HepG2 (cell line): Measurements from ENCODE around the gene C16orf86. TPM values are rescaled to one million over a fixed set of nuclear protein-coding genes. Genes with fewer than 3 reads are reported as not detected.
A peak's percentile ranks its signal among the peaks of the same experiment; 100 is the strongest.

Experiments used
- AHR ChIP-seq: IDR thresholded peaks from 2 replicates; pipeline ENCODE4 v1.6.1; 2018; ENCODE audit warnings: missing genetic modification reagents, missing compliant biosample characterization
- FIP1L1 ChIP-seq: fragments of 200-400 bp; formaldehyde crosslinking; IDR thresholded peaks from 2 replicates; pipeline ENCODE4 v1.6.1; 2018; ENCODE audit warnings: low read depth, mild to moderate bottlenecking, low read length, moderate library complexity, borderline replicate concordance; ENCODE audit not compliant: insufficient read depth
- FOXA3 ChIP-seq: IDR thresholded peaks from 2 replicates; pipeline ENCODE4 v1.6.1; 2016; ENCODE audit warnings: missing genetic modification reagents, missing compliant biosample characterization
- KDM2A ChIP-seq: sonication (generic); formaldehyde crosslinking; IDR thresholded peaks from 2 replicates; pipeline ENCODE4 v1.4.0; 2020; ENCODE audit warnings: low read depth, missing genetic modification reagents, borderline replicate concordance
- KLF12 ChIP-seq: sonication (generic); formaldehyde crosslinking; IDR thresholded peaks from 2 replicates; pipeline ENCODE4 v1.4.0; 2020; ENCODE audit warnings: missing genetic modification reagents, borderline replicate concordance
- MATR3 ChIP-seq: sonication (generic); formaldehyde crosslinking; IDR thresholded peaks from 2 replicates; pipeline ENCODE4 v1.4.0; 2020; ENCODE audit warnings: missing genetic modification reagents
- MED13 ChIP-seq: sonication (generic); formaldehyde crosslinking; IDR thresholded peaks from 2 replicates; pipeline ENCODE4 v1.5.0; 2020; ENCODE audit warnings: missing genetic modification reagents
- MTA1 ChIP-seq: sonication (generic); formaldehyde crosslinking; IDR thresholded peaks from 2 replicates; pipeline ENCODE4 v1.4.0; 2020; ENCODE audit warnings: missing genetic modification reagents, mild to moderate bottlenecking, borderline replicate concordance
- MXI1 ChIP-seq: IDR thresholded peaks from 3 replicates; pipeline ENCODE4 v1.6.1; 2012; ENCODE audit warnings: low read depth, low read length, inconsistent platforms, borderline replicate concordance
- SCMH1 ChIP-seq: sonication (generic); formaldehyde crosslinking; IDR thresholded peaks from 2 replicates; pipeline ENCODE4 v1.9.0; 2021; ENCODE audit warnings: missing genetic modification reagents, mild to moderate bottlenecking, borderline replicate concordance
- STAG1 ChIP-seq: sonication (generic); formaldehyde crosslinking; IDR thresholded peaks from 2 replicates; pipeline ENCODE4 v1.4.0; 2020; ENCODE audit warnings: missing genetic modification reagents
- TARDBP ChIP-seq: sonication (generic); formaldehyde crosslinking; IDR thresholded peaks from 2 replicates; pipeline ENCODE4 v1.8.0; 2022; ENCODE audit warnings: mild to moderate bottlenecking, missing genetic modification reagents
- ZFY ChIP-seq: sonication (generic); formaldehyde crosslinking; IDR thresholded peaks from 2 replicates; pipeline ENCODE4 v1.4.0; 2020; ENCODE audit warnings: missing genetic modification reagents
- ZNF441 ChIP-seq: sonication (generic); formaldehyde crosslinking; IDR thresholded peaks from 2 replicates; pipeline ENCODE4 v1.7.0; 2021; ENCODE audit warnings: missing genetic modification reagents, borderline replicate concordance
- ZNF510 ChIP-seq: sonication (generic); formaldehyde crosslinking; IDR thresholded peaks from 2 replicates; pipeline ENCODE4 v1.4.0; 2020; ENCODE audit warnings: low read depth, mild to moderate bottlenecking, missing genetic modification reagents
- ZNF569 ChIP-seq: sonication (generic); formaldehyde crosslinking; IDR thresholded peaks from 2 replicates; pipeline ENCODE4 v1.5.0; 2020; ENCODE audit warnings: mild to moderate bottlenecking, missing genetic modification reagents, moderate library complexity, borderline replicate concordance
- ZNF607 ChIP-seq: sonication (generic); formaldehyde crosslinking; IDR thresholded peaks from 2 replicates; pipeline ENCODE4 v1.5.1; 2020; ENCODE audit warnings: missing genetic modification reagents, mild to moderate bottlenecking, borderline replicate concordance
- ZNF746 ChIP-seq: sonication (generic); formaldehyde crosslinking; IDR thresholded peaks from 2 replicates; pipeline ENCODE4 v1.8.0; 2022; ENCODE audit warnings: mild to moderate bottlenecking, missing genetic modification reagents
- ZNF747 ChIP-seq: sonication (generic); formaldehyde crosslinking; IDR thresholded peaks from 2 replicates; pipeline ENCODE4 v1.8.1; 2023; ENCODE audit warnings: missing genetic modification reagents, mild to moderate bottlenecking, borderline replicate concordance
- polyA plus RNA-seq, 8 experiments: library from polyadenylated mRNA; depleted of rRNA in 3 of 8; stranded (reverse) in 7 of 8; unstranded in 1 of 8; fragments of >200 nt; fragmentation: Illumina TruSeq in 4 of 8; extraction: Trizol in 4 of 8; gene quantifications; 2 replicates each; pipeline versions ENCODE4 v1.2.1 to v1.2.3, GENCODE V29; 2011 to 2016; ENCODE audit warnings: low read depth in 4 of 8, missing spikeins in 1 of 8, mixed read lengths in 1 of 8; ENCODE audit not compliant: insufficient read depth in 1 of 8
- total RNA-seq, 5 experiments: library from RNA; depleted of rRNA; stranded (reverse); fragments of >200 nt; fragmentation: Illumina TruSeq; extraction: Trizol; gene quantifications; 2 replicates each; pipeline ENCODE4 v1.2.3, GENCODE V29; 2016; ENCODE audit warnings: low read depth in 1 of 5
- TF ChIP-seq, protein P1 (sequence below): sonication (generic); formaldehyde crosslinking; IDR thresholded peaks from 2 replicates; pipeline ENCODE4 v1.5.0; 2020; ENCODE audit warnings: missing genetic modification reagents
- TF ChIP-seq, protein P2 (sequence below): sonication (generic); formaldehyde crosslinking; IDR thresholded peaks from 2 replicates; pipeline ENCODE4 v1.9.0; 2022; ENCODE audit warnings: low read depth, missing genetic modification reagents
- TF ChIP-seq, protein P3 (sequence below): sonication (generic); formaldehyde crosslinking; IDR thresholded peaks from 2 replicates; pipeline ENCODE4 v1.4.0; 2020; ENCODE audit warnings: mild to moderate bottlenecking, missing genetic modification reagents, borderline replicate concordance
- TF ChIP-seq, protein P4 (sequence below): sonication (generic); formaldehyde crosslinking; IDR thresholded peaks from 2 replicates; pipeline ENCODE4 v1.4.0; 2020; ENCODE audit warnings: missing genetic modification reagents

C16orf86 gene
- total and polyA plus RNA-seq, 2 of the 13 experiments (the other 11 are each of a cell fraction or from before 2014, with no cell fraction given): 1.5 to 3.1 TPM

DNA sequence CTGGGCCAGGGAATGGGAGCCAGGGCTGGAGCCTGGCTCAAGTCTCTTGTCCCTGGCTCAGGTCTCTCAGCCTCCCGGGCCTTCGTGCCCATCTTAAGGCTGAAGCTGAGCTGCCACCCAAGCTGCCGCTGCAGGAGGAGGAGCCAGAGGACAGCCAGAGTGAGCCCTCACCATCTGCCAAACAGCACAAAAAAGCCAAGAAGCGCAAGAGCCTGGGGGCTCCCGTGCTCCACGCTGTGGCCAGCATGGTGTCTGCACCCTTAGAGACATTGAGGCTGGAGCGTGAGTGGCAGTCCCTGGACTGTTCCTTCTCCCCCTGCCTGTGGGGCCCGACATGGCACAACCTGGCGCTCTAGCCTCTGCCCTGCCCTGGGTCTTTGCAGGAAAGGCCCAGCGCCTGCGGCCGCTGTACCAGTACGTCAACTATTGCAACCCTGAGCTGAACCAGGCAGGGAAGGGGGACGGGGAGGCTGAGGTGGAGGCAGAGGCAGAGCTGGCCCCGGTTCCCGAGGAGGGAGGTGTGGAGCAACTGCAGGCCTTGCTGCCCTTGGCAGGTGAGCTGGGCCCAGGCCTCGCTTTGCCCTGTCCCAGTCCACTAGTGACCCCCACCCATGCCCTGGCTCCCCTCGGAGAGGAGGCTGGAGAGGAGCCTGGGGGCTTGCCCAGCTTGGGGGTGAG, 1.3 kb downstream of the C16orf86 start (continued):
- no peak for TF ChIP-seq MED13 (CRISPR knock-in tag)
- peak; percentile 86 for TF ChIP-seq STAG1
- TF ChIP-seq ZNF747: peak; percentile 36; the same call in 1 of the 2 replicates
- TF ChIP-seq FIP1L1: no peak
- TF ChIP-seq, protein P1, sequence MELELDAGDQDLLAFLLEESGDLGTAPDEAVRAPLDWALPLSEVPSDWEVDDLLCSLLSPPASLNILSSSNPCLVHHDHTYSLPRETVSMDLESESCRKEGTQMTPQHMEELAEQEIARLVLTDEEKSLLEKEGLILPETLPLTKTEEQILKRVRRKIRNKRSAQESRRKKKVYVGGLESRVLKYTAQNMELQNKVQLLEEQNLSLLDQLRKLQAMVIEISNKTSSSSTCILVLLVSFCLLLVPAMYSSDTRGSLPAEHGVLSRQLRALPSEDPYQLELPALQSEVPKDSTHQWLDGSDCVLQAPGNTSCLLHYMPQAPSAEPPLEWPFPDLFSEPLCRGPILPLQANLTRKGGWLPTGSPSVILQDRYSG (CRISPR knock-in tag): no peak
- TF ChIP-seq KLF12: 0 out of 2 replicates have a peak, but pooled peaks have one; percentile 34
- peak; percentile 65; the same call in 1 of the 2 replicates for TF ChIP-seq ZFY (CRISPR knock-in tag)
- TF ChIP-seq TARDBP (CRISPR knock-in tag): peak; percentile 82
- TF ChIP-seq, protein P2, sequence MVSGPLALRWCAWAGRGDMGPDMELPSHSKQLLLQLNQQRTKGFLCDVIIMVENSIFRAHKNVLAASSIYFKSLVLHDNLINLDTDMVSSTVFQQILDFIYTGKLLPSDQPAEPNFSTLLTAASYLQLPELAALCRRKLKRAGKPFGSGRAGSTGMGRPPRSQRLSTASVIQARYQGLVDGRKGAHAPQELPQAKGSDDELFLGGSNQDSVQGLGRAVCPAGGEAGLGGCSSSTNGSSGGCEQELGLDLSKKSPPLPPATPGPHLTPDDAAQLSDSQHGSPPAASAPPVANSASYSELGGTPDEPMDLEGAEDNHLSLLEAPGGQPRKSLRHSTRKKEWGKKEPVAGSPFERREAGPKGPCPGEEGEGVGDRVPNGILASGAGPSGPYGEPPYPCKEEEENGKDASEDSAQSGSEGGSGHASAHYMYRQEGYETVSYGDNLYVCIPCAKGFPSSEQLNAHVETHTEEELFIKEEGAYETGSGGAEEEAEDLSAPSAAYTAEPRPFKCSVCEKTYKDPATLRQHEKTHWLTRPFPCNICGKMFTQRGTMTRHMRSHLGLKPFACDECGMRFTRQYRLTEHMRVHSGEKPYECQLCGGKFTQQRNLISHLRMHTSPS (CRISPR knock-in tag): peak; percentile 93
- TF ChIP-seq SCMH1: no peak
- TF ChIP-seq ZNF569 (CRISPR knock-in tag): peak; percentile 6; the same call in 1 of the 2 replicates
- TF ChIP-seq FOXA3 (CRISPR knock-in tag): peak; percentile 53; the same call in 1 of the 2 replicates
- TF ChIP-seq ZNF607 (CRISPR knock-in tag): no peak; the same call in 1 of the 2 replicates
- no peak for TF ChIP-seq ZNF441 (CRISPR knock-in tag)
- peak; percentile 77; the same call in 1 of the 2 replicates for TF ChIP-seq MTA1 (CRISPR knock-in tag)
- TF ChIP-seq, protein P3, sequence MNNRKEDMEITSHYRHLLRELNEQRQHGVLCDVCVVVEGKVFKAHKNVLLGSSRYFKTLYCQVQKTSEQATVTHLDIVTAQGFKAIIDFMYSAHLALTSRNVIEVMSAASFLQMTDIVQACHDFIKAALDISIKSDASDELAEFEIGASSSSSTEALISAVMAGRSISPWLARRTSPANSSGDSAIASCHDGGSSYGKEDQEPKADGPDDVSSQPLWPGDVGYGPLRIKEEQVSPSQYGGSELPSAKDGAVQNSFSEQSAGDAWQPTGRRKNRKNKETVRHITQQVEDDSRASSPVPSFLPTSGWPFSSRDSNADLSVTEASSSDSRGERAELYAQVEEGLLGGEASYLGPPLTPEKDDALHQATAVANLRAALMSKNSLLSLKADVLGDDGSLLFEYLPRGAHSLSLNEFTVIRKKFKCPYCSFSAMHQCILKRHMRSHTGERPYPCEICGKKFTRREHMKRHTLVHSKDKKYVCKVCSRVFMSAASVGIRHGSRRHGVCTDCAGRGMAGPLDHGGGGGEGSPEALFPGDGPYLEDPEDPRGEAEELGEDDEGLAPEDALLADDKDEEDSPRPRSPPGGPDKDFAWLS (CRISPR knock-in tag): peak; percentile 97
- peak; percentile 3; the same call in 1 of the 2 replicates for TF ChIP-seq AHR
- peak; percentile 85; the same call in 1 of the 2 replicates for TF ChIP-seq ZNF510 (CRISPR knock-in tag)
- TF ChIP-seq KDM2A (CRISPR knock-in tag): peak; percentile 91
- TF ChIP-seq, protein P4, sequence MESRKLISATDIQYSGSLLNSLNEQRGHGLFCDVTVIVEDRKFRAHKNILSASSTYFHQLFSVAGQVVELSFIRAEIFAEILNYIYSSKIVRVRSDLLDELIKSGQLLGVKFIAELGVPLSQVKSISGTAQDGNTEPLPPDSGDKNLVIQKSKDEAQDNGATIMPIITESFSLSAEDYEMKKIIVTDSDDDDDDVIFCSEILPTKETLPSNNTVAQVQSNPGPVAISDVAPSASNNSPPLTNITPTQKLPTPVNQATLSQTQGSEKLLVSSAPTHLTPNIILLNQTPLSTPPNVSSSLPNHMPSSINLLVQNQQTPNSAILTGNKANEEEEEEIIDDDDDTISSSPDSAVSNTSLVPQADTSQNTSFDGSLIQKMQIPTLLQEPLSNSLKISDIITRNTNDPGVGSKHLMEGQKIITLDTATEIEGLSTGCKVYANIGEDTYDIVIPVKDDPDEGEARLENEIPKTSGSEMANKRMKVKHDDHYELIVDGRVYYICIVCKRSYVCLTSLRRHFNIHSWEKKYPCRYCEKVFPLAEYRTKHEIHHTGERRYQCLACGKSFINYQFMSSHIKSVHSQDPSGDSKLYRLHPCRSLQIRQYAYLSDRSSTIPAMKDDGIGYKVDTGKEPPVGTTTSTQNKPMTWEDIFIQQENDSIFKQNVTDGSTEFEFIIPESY (CRISPR knock-in tag): peak; percentile 58; the same call in 1 of the 2 replicates
- peak; percentile 95; the same call in 2 of the 3 replicates for TF ChIP-seq MXI1
- no peak for TF ChIP-seq MATR3
- TF ChIP-seq ZNF746 (CRISPR knock-in tag): no peak
